Measurements from ENCODE around the gene ARHGDIA.
A peak's percentile ranks its signal among the peaks of the same experiment; 100 is the strongest.

The ARHGDIA gene

DNA sequence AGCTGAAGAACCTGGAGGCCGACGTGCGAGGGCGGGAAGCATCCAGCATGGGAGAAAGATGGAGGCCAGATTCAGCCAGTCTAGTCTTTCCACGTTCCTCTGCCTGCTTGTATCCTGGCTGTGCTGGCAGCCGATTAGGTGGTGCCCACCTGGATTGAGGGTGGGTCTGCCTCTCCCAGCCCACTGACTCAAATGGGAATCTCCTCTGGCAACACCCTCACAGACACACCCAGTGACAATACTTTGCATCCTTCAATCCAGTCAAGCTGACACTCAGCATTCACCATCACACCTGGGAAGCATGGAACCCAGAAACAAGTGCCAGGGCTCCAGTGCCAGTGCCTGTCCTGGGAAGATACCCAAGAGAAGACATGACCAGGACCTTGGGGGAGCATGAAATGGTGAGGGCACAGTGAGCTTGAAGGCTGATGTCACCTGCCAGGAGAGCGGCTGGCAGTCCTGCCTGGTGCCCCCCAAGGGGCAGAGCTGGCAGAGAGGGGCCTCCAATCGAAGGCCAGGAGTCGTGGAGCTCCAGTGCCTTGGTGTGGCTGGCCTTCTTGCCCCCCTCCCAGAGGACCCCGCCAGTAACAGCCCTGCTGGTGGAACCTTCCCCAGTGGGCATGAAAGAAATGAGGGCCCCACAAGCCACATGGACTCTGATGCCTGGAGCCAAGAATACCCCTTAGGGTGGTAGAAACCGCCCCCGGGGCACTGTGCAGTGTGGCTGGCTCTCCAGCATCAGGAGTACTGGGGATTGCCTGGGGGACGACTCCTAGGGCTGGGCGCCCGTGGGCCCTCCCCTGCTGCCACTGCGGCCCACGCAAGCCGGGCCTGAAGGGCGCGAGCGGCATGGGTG lies 30.3 kb upstream of the ARHGDIA start:
- H3K9ac ChIP-seq (ENCODE audit: insufficient read length, low read depth), result peak overlapping the region; percentile 57
- TF ChIP-seq ZNF274 (IDR thresholded peaks at IDR 0.05; ENCODE audit: low read depth, low read length) (no peak), YY1 (IDR thresholded peaks at IDR 0.05; ENCODE audit: insufficient read depth, insufficient read length) (no peak), SUZ12 (IDR thresholded peaks at IDR 0.05; ENCODE audit: extremely low read depth, insufficient read depth, insufficient read length) (no peak)

DNA sequence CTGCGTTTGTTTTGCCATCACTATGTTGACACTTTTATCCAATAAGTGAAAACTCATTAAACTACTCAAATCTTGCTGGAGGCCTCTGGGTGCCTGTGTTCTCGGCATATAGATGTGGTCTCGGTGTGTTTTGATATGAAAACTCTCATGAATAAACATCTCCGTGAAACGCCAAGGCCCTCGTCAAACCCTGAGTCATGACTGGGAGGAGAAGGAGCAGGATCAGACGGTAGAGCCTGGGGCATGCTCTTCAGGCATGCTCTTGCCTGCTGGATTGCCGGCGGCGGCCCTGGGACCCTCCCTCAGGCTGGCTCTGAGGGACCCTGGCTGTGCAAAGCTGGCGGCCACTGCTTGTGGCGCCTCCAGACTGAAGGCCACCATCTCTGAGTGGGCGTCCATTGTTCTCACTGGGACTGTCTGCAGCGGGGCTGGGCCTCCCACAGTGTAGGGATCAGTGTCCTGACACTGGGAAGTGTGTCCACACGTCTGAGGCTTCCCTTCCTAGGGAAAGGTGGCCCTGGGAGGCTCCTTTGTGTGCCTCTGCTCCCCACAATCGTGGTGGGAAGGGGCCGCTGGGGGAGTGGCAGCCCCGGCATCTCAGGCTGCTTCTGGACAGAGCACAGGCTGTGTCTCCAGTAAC lies 29.2 kb upstream of the ARHGDIA start:
- Histone ChIP-seq H3K27me3 (ENCODE audit: insufficient read depth, insufficient read length) (peaks cover 16% of the 10 kb centered on the region), H3K4me1 (ENCODE audit: insufficient read depth, insufficient read length) (peaks cover 24% of the 10 kb centered on the region), H3K4me3 (ENCODE audit: insufficient read length, low read depth) (no peak overlapping the region), H3K36me3 (ENCODE audit: insufficient read depth, insufficient read length, low read length) (peaks cover 55% of the 10 kb centered on the region), H3K9ac (ENCODE audit: insufficient read length, low read depth) (peak overlapping the region; percentile 27), H3K9me3 (ENCODE audit: insufficient read depth, low read length) (no peaks in the 10 kb centered on the region)
- no peak for TF ChIP-seq SUZ12 (IDR thresholded peaks at IDR 0.05; ENCODE audit: extremely low read depth, insufficient read depth, insufficient read length)
- no peak for TF ChIP-seq YY1 (IDR thresholded peaks at IDR 0.05; ENCODE audit: insufficient read depth, insufficient read length)
- no peak for TF ChIP-seq ZNF274 (IDR thresholded peaks at IDR 0.05; ENCODE audit: low read depth, low read length)
- DNase-seq (ENCODE audit: low read depth, low spot score), result no peak

More for the DNA sequence above, 30.3 kb upstream of the ARHGDIA start:
- H3K36me3 ChIP-seq (ENCODE audit: insufficient read depth, insufficient read length, low read length), result peaks cover 57% of the 10 kb centered on the region
- peaks cover 16% of the 10 kb centered on the region for H3K27me3 ChIP-seq (ENCODE audit: insufficient read depth, insufficient read length)
- H3K4me3 ChIP-seq (ENCODE audit: insufficient read length, low read depth), result peak overlapping the region; percentile 22
- DNase-seq (ENCODE audit: low read depth, low spot score), result no peak
- H3K9me3 ChIP-seq (ENCODE audit: insufficient read depth, low read length), result no peaks in the 10 kb centered on the region
- H3K4me1 ChIP-seq (ENCODE audit: insufficient read depth, insufficient read length), result peaks cover 24% of the 10 kb centered on the region

GRCh38 chr17:81899514-81900166 lies 28.5 kb upstream of the ARHGDIA start:
- H3K9ac ChIP-seq (ENCODE audit: insufficient read length, low read depth), result peak overlapping the region; percentile 6

GRCh38 chr17:81898885-81899284 lies 27.7 kb upstream of the ARHGDIA start:
- H3K27me3 ChIP-seq (ENCODE audit: insufficient read depth, insufficient read length), result peaks cover 16% of the 10 kb centered on the region
- H3K4me3 ChIP-seq (ENCODE audit: insufficient read length, low read depth), result no peak overlapping the region
- H3K36me3 ChIP-seq (ENCODE audit: insufficient read depth, insufficient read length, low read length), result peaks cover 54% of the 10 kb centered on the region
- no peak overlapping the region for H3K9ac ChIP-seq (ENCODE audit: insufficient read length, low read depth)
- DNase-seq (ENCODE audit: low read depth, low spot score), result no peak
- TF ChIP-seq SUZ12 (IDR thresholded peaks at IDR 0.05; ENCODE audit: extremely low read depth, insufficient read depth, insufficient read length) (no peak), YY1 (IDR thresholded peaks at IDR 0.05; ENCODE audit: insufficient read depth, insufficient read length) (no peak), ZNF274 (IDR thresholded peaks at IDR 0.05; ENCODE audit: low read depth, low read length) (no peak)
- H3K9me3 ChIP-seq (ENCODE audit: insufficient read depth, low read length), result no peaks in the 10 kb centered on the region
- peaks cover 25% of the 10 kb centered on the region for H3K4me1 ChIP-seq (ENCODE audit: insufficient read depth, insufficient read length)

More at GRCh38 chr17:81899514-81900166, 28.5 kb upstream of the ARHGDIA start:
- peaks cover 54% of the 10 kb centered on the region for H3K36me3 ChIP-seq (ENCODE audit: insufficient read depth, insufficient read length, low read length)
- no peaks in the 10 kb centered on the region for H3K9me3 ChIP-seq (ENCODE audit: insufficient read depth, low read length)
- peaks cover 24% of the 10 kb centered on the region for H3K4me1 ChIP-seq (ENCODE audit: insufficient read depth, insufficient read length)
- DNase-seq (ENCODE audit: low read depth, low spot score), result no peak
- peaks cover 16% of the 10 kb centered on the region for H3K27me3 ChIP-seq (ENCODE audit: insufficient read depth, insufficient read length)
- H3K4me3 ChIP-seq (ENCODE audit: insufficient read length, low read depth), result no peak overlapping the region
- TF ChIP-seq SUZ12 (IDR thresholded peaks at IDR 0.05; ENCODE audit: extremely low read depth, insufficient read depth, insufficient read length) (no peak), ZNF274 (IDR thresholded peaks at IDR 0.05; ENCODE audit: low read depth, low read length) (no peak), YY1 (IDR thresholded peaks at IDR 0.05; ENCODE audit: insufficient read depth, insufficient read length) (no peak)

- TF ChIP-seq YY1 (IDR thresholded peaks at IDR 0.05; ENCODE audit: insufficient read depth, insufficient read length), result no peak
- TF ChIP-seq SUZ12 (IDR thresholded peaks at IDR 0.05; ENCODE audit: extremely low read depth, insufficient read depth, insufficient read length), result no peak
- no peak for TF ChIP-seq ZNF274 (IDR thresholded peaks at IDR 0.05; ENCODE audit: low read depth, low read length)
- Histone ChIP-seq H3K9ac (ENCODE audit: insufficient read length, low read depth) (peak overlapping the region; percentile 58), H3K4me1 (ENCODE audit: insufficient read depth, insufficient read length) (peaks cover 24% of the 10 kb centered on the region), H3K4me3 (ENCODE audit: insufficient read length, low read depth) (no peak overlapping the region), H3K27me3 (ENCODE audit: insufficient read depth, insufficient read length) (peaks cover 16% of the 10 kb centered on the region), H3K36me3 (ENCODE audit: insufficient read depth, insufficient read length, low read length) (peaks cover 59% of the 10 kb centered on the region), H3K9me3 (ENCODE audit: insufficient read depth, low read length) (no peaks in the 10 kb centered on the region)
- no peak for DNase-seq (ENCODE audit: low read depth, low spot score)
Measured at GRCh38 chr17:81898029-81898866, 27.1 kb upstream of the ARHGDIA start.

DNA sequence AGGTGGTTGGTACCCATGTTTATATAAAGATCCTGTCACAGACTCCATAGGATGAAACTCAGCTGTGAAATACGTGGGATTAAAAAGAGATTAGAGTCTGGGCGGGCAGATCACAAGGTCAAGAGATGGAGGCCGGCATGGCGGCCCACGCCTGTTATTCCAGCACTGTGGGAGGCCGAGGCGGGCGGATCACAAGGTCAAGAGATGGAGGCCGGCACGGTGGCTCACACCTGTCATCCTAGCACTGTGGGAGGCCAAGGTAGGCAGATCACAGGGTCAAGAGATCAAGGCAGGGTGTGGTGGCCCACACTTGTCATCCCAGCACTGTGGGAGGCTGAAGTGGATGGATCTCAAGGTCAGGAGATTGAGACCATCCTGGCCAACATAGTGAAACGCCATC lies 24.3 kb upstream of the ARHGDIA start:
- H3K27me3 ChIP-seq (ENCODE audit: insufficient read depth, insufficient read length), result no peaks in the 10 kb centered on the region
- peaks cover 21% of the 10 kb centered on the region for H3K4me1 ChIP-seq (ENCODE audit: insufficient read depth, insufficient read length)
- H3K36me3 ChIP-seq (ENCODE audit: insufficient read depth, insufficient read length, low read length), result peaks cover 57% of the 10 kb centered on the region
- H3K9ac ChIP-seq (ENCODE audit: insufficient read length, low read depth), result no peak overlapping the region
- DNase-seq (ENCODE audit: low read depth, low spot score), result no peak
- H3K9me3 ChIP-seq (ENCODE audit: insufficient read depth, low read length), result no peaks in the 10 kb centered on the region
- no peak overlapping the region for H3K4me3 ChIP-seq (ENCODE audit: insufficient read length, low read depth)
- TF ChIP-seq ZNF274 (IDR thresholded peaks at IDR 0.05; ENCODE audit: low read depth, low read length) (no peak), SUZ12 (IDR thresholded peaks at IDR 0.05; ENCODE audit: extremely low read depth, insufficient read depth, insufficient read length) (no peak), YY1 (IDR thresholded peaks at IDR 0.05; ENCODE audit: insufficient read depth, insufficient read length) (no peak)
